Endothelial cell of hepatic sinusoid (primary cell): Measurements from ENCODE around the gene DNAAF1.
"Not testable (repeated sequence)": the region's sequence is repeated elsewhere in the genome, so short reads cannot be mapped to it uniquely, and the experiment has no call there.

Source experiments
- in situ Hi-C: cut with HindIII; loops from 2 replicates; pipeline ENCODE4 v1.10.0; 2017; ENCODE audit warnings: low sequenced_read_pairs

The DNAAF1 gene

GRCh38 chr16:84205123-84205522 lies 60.0 kb downstream of the DNAAF1 start:
- in situ Hi-C loops, result not testable (repeated sequence)

- in situ Hi-C loops, result no loop called here
Observed at GRCh38 chr16:84205976-84206691, 61.0 kb downstream of the DNAAF1 start.

GRCh38 chr16:84207251-84207650 lies 62.1 kb downstream of the DNAAF1 start:
- in situ Hi-C loops, result no loop called here

- in situ Hi-C loops, result no loop called here
Observed at GRCh38 chr16:84207879-84208278, 62.8 kb downstream of the DNAAF1 start.

GRCh38 chr16:84209989-84210388 lies 64.9 kb downstream of the DNAAF1 start:
- in situ Hi-C loops, result no loop called here

- in situ Hi-C loops, result no loop called here
Observed at GRCh38 chr16:84212154-84212553, 67.0 kb downstream of the DNAAF1 start.

GRCh38 chr16:84212631-84213030 lies 67.5 kb downstream of the DNAAF1 start:
- in situ Hi-C loops, result no loop called here

GRCh38 chr16:84214451-84215066 lies 69.5 kb downstream of the DNAAF1 start:
- in situ Hi-C loops, result no loop called here

GRCh38 chr16:84215531-84215930 lies 70.4 kb downstream of the DNAAF1 start:
- in situ Hi-C loops, result no loop called here

- in situ Hi-C loops, result not testable (repeated sequence)
Observed at GRCh38 chr16:84216144-84216543, 71.0 kb downstream of the DNAAF1 start.

- in situ Hi-C loops, result no loop called here
Observed at GRCh38 chr16:84218176-84218823, 73.2 kb downstream of the DNAAF1 start.

- in situ Hi-C loops, result no loop called here
Observed at GRCh38 chr16:84218956-84219355, 73.8 kb downstream of the DNAAF1 start.

- in situ Hi-C loops, result no loop called here
Observed at GRCh38 chr16:84220851-84221250, 75.7 kb downstream of the DNAAF1 start.

GRCh38 chr16:84223456-84223855 lies 78.3 kb downstream of the DNAAF1 start:
- in situ Hi-C loops, result no loop called here

GRCh38 chr16:84224554-84224953 lies 79.4 kb downstream of the DNAAF1 start:
- in situ Hi-C loops, result no loop called here

GRCh38 chr16:84225126-84225525 lies 80.0 kb downstream of the DNAAF1 start:
- in situ Hi-C loops, result no loop called here

GRCh38 chr16:84225571-84225970 lies 80.5 kb downstream of the DNAAF1 start:
- in situ Hi-C loops, result no loop called here

- in situ Hi-C loops, result no loop called here
Observed at GRCh38 chr16:84226026-84226425, 80.9 kb downstream of the DNAAF1 start.
